Measurements from ENCODE around the gene GARS1.

GRCh38 chr7:30645661-30646060 is 51.0 kb downstream of the GARS1 start:
- TF ChIP-seq CEBPB (IDR thresholded peaks at IDR 0.05) (no peak), TCF12 (IDR thresholded peaks at IDR 0.05; ENCODE audit: low read depth) (no peak), REST (IDR thresholded peaks at IDR 0.05; ENCODE audit: low read depth) (no peak), USF1 (IDR thresholded peaks at IDR 0.05) (no peak), EP300 (IDR thresholded peaks at IDR 0.05; ENCODE audit: borderline replicate concordance) (no peak), FOXM1 (IDR thresholded peaks at IDR 0.05; ENCODE audit: borderline replicate concordance, low read depth) (no peak), RAD21 (IDR thresholded peaks at IDR 0.05; ENCODE audit: low read depth) (no peak), TEAD4 (IDR thresholded peaks at IDR 0.05) (no peak), YY1 (IDR thresholded peaks at IDR 0.05; ENCODE audit: low read depth) (no peak), CREB1 (IDR thresholded peaks at IDR 0.05; ENCODE audit: low read depth) (no peak), MAX (IDR thresholded peaks at IDR 0.05) (no peak), TAF1 (IDR thresholded peaks at IDR 0.05; ENCODE audit: low read depth) (no peak), ZBTB7A (IDR thresholded peaks at IDR 0.05; ENCODE audit: low read depth) (no peak)
